ENCODE measurements around the gene KAZALD1. TPM values are rescaled to one million over a fixed set of nuclear protein-coding genes. Genes with fewer than 3 reads are reported as not detected.

Gene KAZALD1
- total RNA-seq, 6 donors from 2014 or later, result 3.8 to 11.9 (median 9.8) TPM

DNA sequence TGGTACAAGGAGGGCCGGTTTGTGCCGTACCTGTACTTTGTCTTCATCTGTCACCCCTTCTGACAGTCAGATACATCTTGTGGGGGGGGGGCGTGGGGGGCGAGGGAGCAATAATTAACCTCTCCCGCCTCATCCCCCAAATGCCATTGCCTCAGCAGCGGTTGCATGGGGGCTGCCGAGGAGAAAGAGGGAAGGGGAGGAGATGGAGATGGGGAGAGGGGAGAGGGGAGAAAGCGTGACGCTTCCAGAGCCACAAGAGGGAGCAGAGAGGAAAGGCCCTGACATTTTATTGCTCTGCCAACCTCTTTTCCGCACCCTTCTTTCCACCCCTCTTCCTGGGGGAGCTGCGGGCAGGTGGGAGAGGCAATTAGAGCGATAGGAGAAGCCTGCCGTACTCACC is 11.8 kb downstream of the KAZALD1 start:
- H3K4me3 ChIP-seq, result no peak overlapping the region
- peaks cover 0 to 7% (median 3%) of the 10 kb centered on the region in 4 donors for H3K4me1 ChIP-seq
- H3K9me3 ChIP-seq, result no peaks in the 10 kb centered on the region
- H3K36me3 ChIP-seq, result no peaks in the 10 kb centered on the region
- TF ChIP-seq EP300 (IDR thresholded peaks at IDR 0.05) (no peak), POLR2AphosphoS5 (IDR thresholded peaks at IDR 0.05) (no peak), POLR2A (IDR thresholded peaks at IDR 0.05) (no peak)
- TF ChIP-seq, protein P1, sequence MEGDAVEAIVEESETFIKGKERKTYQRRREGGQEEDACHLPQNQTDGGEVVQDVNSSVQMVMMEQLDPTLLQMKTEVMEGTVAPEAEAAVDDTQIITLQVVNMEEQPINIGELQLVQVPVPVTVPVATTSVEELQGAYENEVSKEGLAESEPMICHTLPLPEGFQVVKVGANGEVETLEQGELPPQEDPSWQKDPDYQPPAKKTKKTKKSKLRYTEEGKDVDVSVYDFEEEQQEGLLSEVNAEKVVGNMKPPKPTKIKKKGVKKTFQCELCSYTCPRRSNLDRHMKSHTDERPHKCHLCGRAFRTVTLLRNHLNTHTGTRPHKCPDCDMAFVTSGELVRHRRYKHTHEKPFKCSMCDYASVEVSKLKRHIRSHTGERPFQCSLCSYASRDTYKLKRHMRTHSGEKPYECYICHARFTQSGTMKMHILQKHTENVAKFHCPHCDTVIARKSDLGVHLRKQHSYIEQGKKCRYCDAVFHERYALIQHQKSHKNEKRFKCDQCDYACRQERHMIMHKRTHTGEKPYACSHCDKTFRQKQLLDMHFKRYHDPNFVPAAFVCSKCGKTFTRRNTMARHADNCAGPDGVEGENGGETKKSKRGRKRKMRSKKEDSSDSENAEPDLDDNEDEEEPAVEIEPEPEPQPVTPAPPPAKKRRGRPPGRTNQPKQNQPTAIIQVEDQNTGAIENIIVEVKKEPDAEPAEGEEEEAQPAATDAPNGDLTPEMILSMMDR (IDR thresholded peaks at IDR 0.05), result no peak
- WGBS, 2 donors, result 8 to 10% methylated on average over 13 of the region's 13 CpGs
- ATAC-seq (ENCODE audit: low FRiP score in 2 of 2) (no peak), DNase-seq (no peak)
- H3K27me3 ChIP-seq, result peaks cover 0 to 4% (median 0%) of the 10 kb centered on the region in 4 donors
- H3K27ac ChIP-seq, result no peak overlapping the region

DNA sequence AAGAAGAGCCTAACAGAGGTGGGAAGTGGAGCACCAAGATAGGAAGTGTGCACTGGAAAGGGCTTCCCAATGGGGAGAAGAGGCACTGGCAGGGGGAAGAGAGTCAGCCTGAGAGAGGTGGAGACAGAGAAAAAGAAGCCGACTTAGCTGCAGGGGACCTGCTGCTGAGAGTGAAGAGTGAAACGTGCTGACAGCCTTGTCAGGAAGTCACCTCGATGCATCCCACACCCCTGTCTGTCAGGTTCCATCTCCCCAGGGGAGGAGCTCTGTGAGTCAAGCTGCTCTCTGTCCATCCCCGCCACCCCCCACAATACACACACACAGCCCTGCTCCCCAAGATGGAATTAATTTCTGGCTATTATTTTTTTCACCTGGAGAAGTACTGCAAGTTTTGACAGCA is 14.0 kb downstream of the KAZALD1 start:
- 0 to 16% methylated on average over 4 of the region's 4 CpGs for WGBS, 2 donors
- TF ChIP-seq POLR2A (IDR thresholded peaks at IDR 0.05), result no peak
- no peak for TF ChIP-seq POLR2AphosphoS5 (IDR thresholded peaks at IDR 0.05)
- TF ChIP-seq EP300 (IDR thresholded peaks at IDR 0.05), result no peak
- TF ChIP-seq, protein P1 (IDR thresholded peaks at IDR 0.05), result no peak
- no peak for ATAC-seq (ENCODE audit: low FRiP score in 2 of 2)
- Histone ChIP-seq H3K36me3 (no peaks in the 10 kb centered on the region), H3K27me3 (peaks cover 0 to 4% (median 0%) of the 10 kb centered on the region in 4 donors), H3K4me1 (peaks cover 0 to 7% (median 3%) of the 10 kb centered on the region in 4 donors), H3K4me3 (no peak overlapping the region), H3K9me3 (no peaks in the 10 kb centered on the region), H3K27ac (no peak overlapping the region)
- DNase-seq, result no peak

GRCh38 chr10:101076630-101077029 is 14.8 kb downstream of the KAZALD1 start:
- Histone ChIP-seq H3K27ac (no peak overlapping the region), H3K27me3 (peaks cover 0 to 4% (median 0%) of the 10 kb centered on the region in 4 donors), H3K4me3 (no peak overlapping the region), H3K36me3 (no peaks in the 10 kb centered on the region), H3K9me3 (no peaks in the 10 kb centered on the region), H3K4me1 (peaks cover 0 to 6% (median 2%) of the 10 kb centered on the region in 4 donors)
- ATAC-seq (ENCODE audit: low FRiP score in 2 of 2), result no peak
- DNase-seq, result no peak
- 75 to 80% methylated on average over 5 of the region's 5 CpGs for WGBS, 2 donors
- TF ChIP-seq EP300 (IDR thresholded peaks at IDR 0.05), result no peak
- TF ChIP-seq, protein P1 (IDR thresholded peaks at IDR 0.05), result no peak
- TF ChIP-seq POLR2A (IDR thresholded peaks at IDR 0.05), result no peak
- TF ChIP-seq POLR2AphosphoS5 (IDR thresholded peaks at IDR 0.05), result no peak

DNA sequence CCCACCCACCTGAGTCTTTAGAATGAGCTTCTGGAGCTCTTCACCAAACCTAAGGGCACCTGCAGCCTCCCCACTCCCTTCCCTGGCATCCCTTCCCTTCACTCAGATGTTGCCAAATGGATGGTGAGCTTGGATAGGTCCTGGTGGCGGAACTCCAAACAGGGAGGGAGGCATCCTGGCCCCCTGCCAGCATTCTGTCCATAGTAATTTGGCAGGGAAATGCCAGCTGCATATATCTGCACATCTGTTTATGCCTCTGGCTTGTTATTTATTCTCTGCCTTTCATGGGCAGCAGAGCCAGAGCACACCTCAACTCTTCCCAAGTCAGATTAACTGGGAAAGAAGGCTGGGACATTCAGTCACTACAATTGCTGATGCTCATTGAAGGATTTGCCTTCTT is 18.1 kb downstream of the KAZALD1 start:
- Histone ChIP-seq H3K36me3 (no peaks in the 10 kb centered on the region), H3K27me3 (no peaks in the 10 kb centered on the region), H3K9me3 (no peaks in the 10 kb centered on the region), H3K27ac (no peak overlapping the region), H3K4me3 (no peak overlapping the region), H3K4me1 (no peaks in the 10 kb centered on the region)
- 50 to 90% methylated on average over 1 of the region's 1 CpG for WGBS, 2 donors
- ATAC-seq (ENCODE audit: low FRiP score in 2 of 2) (no peak), DNase-seq (no peak)
- TF ChIP-seq, protein P1 (IDR thresholded peaks at IDR 0.05), result no peak
- TF ChIP-seq POLR2AphosphoS5 (IDR thresholded peaks at IDR 0.05) (no peak), POLR2A (IDR thresholded peaks at IDR 0.05) (no peak), EP300 (IDR thresholded peaks at IDR 0.05) (no peak)
